A673 (cell line): ENCODE measurements around the gene PCDHGA12.

Source experiments
- CTCF ChIP-seq: fragments of 300-800, 200-600 bp; sonication (generic); conservative IDR thresholded peaks from 2 replicates; pipeline ENCODE4 v1.5.1; 2017; ENCODE audit warnings: low read depth, mild to moderate bottlenecking, antibody characterized with exemption, low read length, moderate library complexity, mixed read lengths
- EZH2 ChIP-seq: fragments of 200-600 bp; sonication (generic); IDR thresholded peaks from 2 replicates; pipeline ENCODE4 v1.6.1; 2017; ENCODE audit warnings: borderline replicate concordance, low read depth, mild to moderate bottlenecking, mixed read lengths, antibody characterized with exemption, low read length; ENCODE audit not compliant: poor library complexity, severe bottlenecking

GRCh38 chr5:141479776-141480175, 49.5 kb downstream of the PCDHGA12 start:
- no peak for TF ChIP-seq CTCF
- TF ChIP-seq EZH2: no peak
